Measurements from ENCODE around the gene RNF20. TPM values are rescaled to one million over a fixed set of nuclear protein-coding genes. Genes with fewer than 3 reads are reported as not detected.

The RNF20 gene
- total and polyA plus RNA-seq, 2 of the 13 experiments (the other 11 are each of a cell fraction or from before 2014, with no cell fraction given): 12.7 to 37.6 TPM

DNA sequence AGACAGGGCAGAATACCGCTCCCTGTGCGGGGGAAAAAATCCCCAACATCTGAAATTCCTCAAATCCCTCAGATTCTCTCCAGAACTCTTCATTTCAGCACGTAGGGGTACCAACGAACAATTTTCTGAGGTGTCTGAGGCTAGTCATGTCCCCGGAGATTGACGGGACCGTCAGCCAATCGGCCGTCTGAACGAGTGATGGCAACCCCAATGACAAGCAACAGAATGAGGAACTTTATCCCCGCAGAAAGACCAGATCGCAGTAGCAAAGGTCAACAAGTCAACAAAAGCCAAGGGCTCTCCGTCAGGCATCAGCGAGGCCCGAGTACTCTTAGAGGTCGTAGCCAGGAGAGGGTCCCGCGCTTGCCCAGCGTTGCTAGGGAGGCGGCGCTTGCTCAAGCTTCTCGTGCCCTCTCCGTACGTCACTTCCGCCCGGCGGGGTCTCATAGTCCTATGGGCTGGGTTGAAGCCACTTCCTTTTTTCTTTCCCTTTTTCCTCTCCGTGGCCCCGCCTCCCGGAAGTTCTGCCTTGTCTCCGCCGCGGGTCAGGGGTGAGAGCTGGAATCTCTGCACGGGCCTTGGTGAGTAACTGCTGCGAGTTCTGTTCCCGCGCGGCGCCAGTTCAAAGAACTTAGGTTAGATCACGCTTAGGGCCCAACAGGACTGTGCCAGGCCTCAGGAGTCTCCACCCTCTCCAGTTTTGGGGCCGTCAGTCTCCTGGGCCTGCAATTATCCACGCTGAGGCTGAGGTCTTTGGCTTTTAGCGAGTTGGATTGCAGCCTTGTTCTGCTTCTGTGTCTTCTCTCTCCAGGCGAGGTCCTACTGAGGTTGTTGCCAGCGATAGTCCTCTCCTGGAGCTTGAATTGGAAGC lies at the start of gene RNF20 (continued):
- TF ChIP-seq MAFK (conservative IDR thresholded peaks at IDR 0.05 in 1 of 2, IDR thresholded peaks at IDR 0.05 in 1 of 2; ENCODE audit: low read length in 2 of 2) (no peak), DMTF1 (CRISPR knock-in tag; IDR thresholded peaks at IDR 0.05) (no peak), POLR2G (IDR thresholded peaks at IDR 0.05; ENCODE audit: low read depth, low read length) (peak; percentile 80), ATF3 (CRISPR knock-in tag; IDR thresholded peaks at IDR 0.05) (no peak), THRA (CRISPR knock-in tag; IDR thresholded peaks at IDR 0.05; ENCODE audit: borderline replicate concordance) (peak; percentile 11; the same call in 1 of the 2 replicates), ZNF407 (CRISPR knock-in tag; IDR thresholded peaks at IDR 0.05; ENCODE audit: not compliant biosample characterization) (peak; percentile 40), UBTF (CRISPR knock-in tag; IDR thresholded peaks at IDR 0.05) (peak; percentile 54; the same call in 1 of the 2 replicates), SMARCC2 (IDR thresholded peaks at IDR 0.05) (no peak), ZNF441 (CRISPR knock-in tag; IDR thresholded peaks at IDR 0.05; ENCODE audit: borderline replicate concordance) (no peak), ESRRA (CRISPR knock-in tag; IDR thresholded peaks at IDR 0.05; ENCODE audit: low read depth) (no peak; the same call in none of the 2 replicates), CBX1 (IDR thresholded peaks at IDR 0.05; ENCODE audit: low read depth) (no peak)
- TF ChIP-seq, protein P1, sequence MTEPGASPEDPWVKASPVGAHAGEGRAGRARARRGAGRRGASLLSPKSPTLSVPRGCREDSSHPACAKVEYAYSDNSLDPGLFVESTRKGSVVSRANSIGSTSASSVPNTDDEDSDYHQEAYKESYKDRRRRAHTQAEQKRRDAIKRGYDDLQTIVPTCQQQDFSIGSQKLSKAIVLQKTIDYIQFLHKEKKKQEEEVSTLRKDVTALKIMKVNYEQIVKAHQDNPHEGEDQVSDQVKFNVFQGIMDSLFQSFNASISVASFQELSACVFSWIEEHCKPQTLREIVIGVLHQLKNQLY (CRISPR knock-in tag; IDR thresholded peaks at IDR 0.05): no peak

Data from HepG2 (cell line).